Measurements from ENCODE around the gene SPRED3.
"Not testable (repeated sequence)": the region's sequence is repeated elsewhere in the genome, so short reads cannot be mapped to it uniquely, and the experiment has no call there.

Gene SPRED3

GRCh38 chr19:38388349-38389100 lies at the start of gene SPRED3:
Gene SPRED3, plus strand, starts transcription at chr19:38388697. Its CDS starts 1,606 bp downstream, at chr19:38390303.
- DNase-seq (ENCODE audit: low read depth in 2 of 2): no peak

GRCh38 chr19:38339011-38339410 lies 49.5 kb upstream of the SPRED3 start:
- DNase-seq (ENCODE audit: low read depth in 2 of 2): not testable (repeated sequence)

GRCh38 chr19:38340927-38341326 lies 47.6 kb upstream of the SPRED3 start:
- DNase-seq (ENCODE audit: low read depth in 2 of 2): no peak

GRCh38 chr19:38346837-38347236 lies 41.7 kb upstream of the SPRED3 start:
- no peak for DNase-seq (ENCODE audit: low read depth in 2 of 2)

- DNase-seq (ENCODE audit: low read depth in 2 of 2): no peak
Observed at GRCh38 chr19:38350883-38351282, 37.6 kb upstream of the SPRED3 start.

- no peak for DNase-seq (ENCODE audit: low read depth in 2 of 2)
Observed at GRCh38 chr19:38351865-38352395, 36.6 kb upstream of the SPRED3 start.

GRCh38 chr19:38352611-38353010 lies 35.9 kb upstream of the SPRED3 start:
- DNase-seq (ENCODE audit: low read depth in 2 of 2): no peak

GRCh38 chr19:38355728-38356725 lies 32.5 kb upstream of the SPRED3 start:
- DNase-seq (ENCODE audit: low read depth in 2 of 2): no peak

GRCh38 chr19:38358071-38358470 lies 30.4 kb upstream of the SPRED3 start:
- no peak for DNase-seq (ENCODE audit: low read depth in 2 of 2)

- no peak for DNase-seq (ENCODE audit: low read depth in 2 of 2)
Observed at GRCh38 chr19:38359242-38360021, 29.1 kb upstream of the SPRED3 start.

GRCh38 chr19:38360351-38360750 lies 28.1 kb upstream of the SPRED3 start:
- DNase-seq (ENCODE audit: low read depth in 2 of 2): no peak

GRCh38 chr19:38360839-38361631 lies 27.5 kb upstream of the SPRED3 start:
- no peak for DNase-seq (ENCODE audit: low read depth in 2 of 2)

GRCh38 chr19:38361633-38362075 lies 26.8 kb upstream of the SPRED3 start:
- peak; percentile 49 to 73 for DNase-seq (ENCODE audit: low read depth in 2 of 2)

- peak; percentile 70 to 91 for DNase-seq (ENCODE audit: low read depth in 2 of 2)
Observed at GRCh38 chr19:38362076-38362945, 26.2 kb upstream of the SPRED3 start.

GRCh38 chr19:38362946-38363688 lies 25.4 kb upstream of the SPRED3 start:
- DNase-seq (ENCODE audit: low read depth in 2 of 2): not testable (repeated sequence)

- no peak for DNase-seq (ENCODE audit: low read depth in 2 of 2)
Observed at GRCh38 chr19:38367041-38367440, 21.5 kb upstream of the SPRED3 start.

- no peak for DNase-seq (ENCODE audit: low read depth in 2 of 2)
Observed at GRCh38 chr19:38369584-38369983, 18.9 kb upstream of the SPRED3 start.

GRCh38 chr19:38370299-38370698 lies 18.2 kb upstream of the SPRED3 start:
- no peak for DNase-seq (ENCODE audit: low read depth in 2 of 2)

- DNase-seq (ENCODE audit: low read depth in 2 of 2): no peak
Observed at GRCh38 chr19:38371081-38371480, 17.4 kb upstream of the SPRED3 start.
